HG03064 (cell line): ENCODE results near the gene ELFN2.
"Not testable (repeated sequence)": the region's sequence is repeated elsewhere in the genome, so short reads cannot be mapped to it uniquely, and the experiment has no call there.

Experiments
- ATAC-seq: cut with Tn5 transposase; IDR thresholded peaks from one replicate; pipeline ENCODE4 v1.9.1; 2021; ENCODE audit warnings: low read depth; ENCODE audit not compliant: unreplicated experiment

Gene ELFN2

GRCh38 chr22:37411655-37412054 is 15.6 kb downstream of the ELFN2 start:
- no peak for ATAC-seq

- no peak for ATAC-seq
These were observed 16.9 kb downstream of the ELFN2 start for GRCh38 chr22:37410174-37411055.

GRCh38 chr22:37409459-37410050 is 17.7 kb downstream of the ELFN2 start:
- ATAC-seq = no peak

DNA sequence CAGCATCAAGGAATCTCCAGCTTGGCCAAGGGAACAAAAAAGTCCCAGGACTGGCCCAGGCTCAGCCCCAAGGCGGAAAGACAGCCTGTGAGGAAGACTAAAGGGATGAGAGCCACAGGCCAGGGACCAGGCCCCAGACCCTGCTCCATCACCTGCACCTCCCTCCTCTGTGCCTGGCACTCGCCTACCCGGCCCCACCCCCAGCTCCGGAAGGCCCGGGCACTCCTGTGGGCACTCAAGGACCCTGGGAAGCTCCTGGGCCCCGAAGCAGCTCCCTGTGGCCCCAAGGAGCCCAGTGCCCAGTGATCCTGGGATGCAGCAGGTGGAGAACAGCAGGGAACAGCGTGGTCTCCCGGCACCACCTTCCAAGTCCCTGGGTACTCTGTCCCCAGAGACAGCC is 18.2 kb downstream of the ELFN2 start:
- no peak for ATAC-seq

- ATAC-seq = no peak
These were observed 19.4 kb downstream of the ELFN2 start for GRCh38 chr22:37407856-37408255.

GRCh38 chr22:37406441-37407235 is 20.6 kb downstream of the ELFN2 start:
- no peak for ATAC-seq

DNA sequence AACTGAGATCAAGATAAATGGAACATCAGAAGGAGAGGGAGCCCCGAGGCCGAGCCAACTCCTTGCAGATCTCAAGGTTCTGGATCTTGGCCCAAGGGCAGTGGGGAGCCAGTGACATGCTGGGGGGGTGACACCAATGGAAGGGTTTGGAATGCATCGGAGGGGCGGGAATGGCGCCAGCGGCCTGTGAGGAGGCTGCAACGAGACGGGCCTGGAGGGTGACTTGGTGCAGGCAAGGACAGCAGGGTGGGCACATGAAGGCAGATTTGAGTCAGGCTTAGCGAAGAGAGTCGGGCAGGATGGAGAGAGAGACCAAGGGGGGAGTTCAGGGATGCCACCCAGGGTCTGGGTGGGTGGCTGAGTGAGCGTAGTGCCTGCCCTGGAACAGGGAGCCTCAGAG is 23.2 kb downstream of the ELFN2 start:
- no peak for ATAC-seq

DNA sequence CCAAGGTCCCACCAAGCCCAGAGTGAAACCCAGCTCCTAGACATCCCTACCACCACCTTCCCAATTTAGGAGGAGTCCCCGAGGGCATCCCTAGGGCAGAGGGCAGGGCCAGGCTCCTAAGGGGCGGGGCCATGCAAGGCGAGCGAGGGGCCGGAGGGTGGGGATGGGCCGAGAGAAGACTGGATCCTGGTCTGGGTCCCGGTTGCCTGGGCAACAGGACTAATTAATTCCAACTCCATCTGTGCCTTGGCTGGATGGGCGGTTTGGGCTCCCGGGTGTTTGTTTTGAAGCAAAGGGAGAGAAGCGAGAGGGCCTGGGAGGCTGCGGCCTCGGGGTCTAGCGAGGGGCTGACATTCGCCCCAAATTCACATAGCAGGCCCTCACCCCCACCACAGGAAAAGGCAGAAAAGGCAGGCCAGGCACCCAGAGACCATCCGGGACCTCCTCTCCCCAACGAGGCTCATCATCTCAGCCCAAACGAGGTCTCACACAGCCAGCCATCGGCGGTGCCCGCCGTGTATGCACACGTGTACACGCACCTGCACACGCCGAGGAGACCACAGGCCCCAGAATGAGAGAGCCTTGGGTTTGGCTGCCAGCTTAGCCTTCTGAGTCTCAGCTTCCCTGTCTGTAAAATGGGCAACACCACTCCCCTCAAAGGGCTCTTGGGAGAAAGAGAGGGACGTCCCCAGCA is 23.9 kb downstream of the ELFN2 start:
- no peak for ATAC-seq

DNA sequence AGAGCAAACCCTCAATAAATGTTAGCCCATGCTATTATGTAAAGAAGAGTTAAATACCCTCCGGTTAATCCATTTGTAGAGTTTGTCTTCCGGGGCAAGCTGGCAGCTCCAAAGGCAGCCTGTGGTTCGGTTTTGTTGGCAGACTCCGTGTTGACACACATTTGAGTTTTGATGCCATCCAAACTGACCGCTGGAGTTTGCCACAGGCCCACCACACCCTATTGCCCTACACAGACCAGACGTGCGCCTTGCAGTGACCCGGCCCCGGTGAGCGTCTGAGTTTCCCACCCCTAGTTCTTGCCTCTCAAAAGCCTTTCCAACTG is 25.1 kb downstream of the ELFN2 start:
- ATAC-seq = no peak

DNA sequence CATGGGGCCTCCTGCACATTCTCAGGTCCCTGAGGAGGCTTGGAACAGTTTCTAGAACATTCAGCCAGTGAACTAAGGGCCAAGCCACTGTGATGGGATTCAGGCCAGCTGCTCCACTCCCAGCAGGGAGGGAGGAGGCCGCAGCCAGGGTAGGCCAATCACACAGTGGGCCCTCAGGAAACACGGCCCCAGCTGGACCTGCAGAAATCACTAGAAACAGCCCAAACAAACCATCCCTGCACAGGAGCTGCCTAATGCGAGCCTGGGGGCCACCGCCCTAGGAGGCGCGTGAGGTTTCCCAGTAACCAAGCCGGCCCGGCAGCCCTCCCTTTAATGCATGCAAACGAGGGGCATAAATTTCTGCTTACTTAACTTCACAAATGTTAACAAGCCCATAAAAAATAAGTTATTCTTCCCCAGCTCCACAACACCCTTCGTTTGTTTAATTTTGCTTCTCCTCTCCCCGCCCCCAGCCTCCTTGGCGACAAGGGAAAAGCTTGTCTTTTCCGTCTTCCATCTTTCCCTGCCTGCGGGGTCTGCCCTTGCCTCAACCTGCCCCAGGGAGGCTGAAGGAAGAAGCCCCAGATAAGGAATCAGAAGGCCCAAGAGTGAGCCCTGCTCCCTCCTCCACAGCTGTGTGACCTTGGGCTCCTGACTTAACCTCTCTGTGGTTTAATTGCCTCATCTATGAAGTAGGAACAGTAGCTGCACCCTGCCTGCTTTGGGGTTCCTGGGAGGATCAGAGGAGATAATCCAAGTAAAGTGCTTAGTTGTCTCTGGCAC is 25.7 kb downstream of the ELFN2 start:
- no peak for ATAC-seq

GRCh38 chr22:37400719-37401118 is 26.6 kb downstream of the ELFN2 start:
- no peak for ATAC-seq

- ATAC-seq = not testable (repeated sequence)
These were observed 27.8 kb downstream of the ELFN2 start for GRCh38 chr22:37399457-37399856.

DNA sequence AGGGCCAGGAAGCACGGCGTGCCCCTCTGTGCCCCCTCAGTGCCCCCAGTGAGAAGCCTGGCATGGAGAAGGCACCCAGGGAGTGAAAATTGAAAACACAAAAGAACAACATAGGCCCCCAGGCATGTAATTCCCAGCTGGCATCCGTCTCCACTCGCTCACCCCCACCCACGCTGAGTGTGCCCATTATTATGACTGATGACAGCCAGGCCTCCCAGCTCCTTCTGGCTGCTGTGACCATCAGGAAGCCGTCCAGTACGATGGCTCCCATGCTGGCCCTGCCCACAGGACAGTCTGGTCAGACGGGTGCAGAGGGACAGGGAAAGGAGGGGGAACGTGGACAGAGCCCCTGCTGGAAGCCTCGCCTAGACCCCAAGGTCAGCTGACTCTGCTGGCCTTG is 30.1 kb downstream of the ELFN2 start:
- ATAC-seq = no peak

DNA sequence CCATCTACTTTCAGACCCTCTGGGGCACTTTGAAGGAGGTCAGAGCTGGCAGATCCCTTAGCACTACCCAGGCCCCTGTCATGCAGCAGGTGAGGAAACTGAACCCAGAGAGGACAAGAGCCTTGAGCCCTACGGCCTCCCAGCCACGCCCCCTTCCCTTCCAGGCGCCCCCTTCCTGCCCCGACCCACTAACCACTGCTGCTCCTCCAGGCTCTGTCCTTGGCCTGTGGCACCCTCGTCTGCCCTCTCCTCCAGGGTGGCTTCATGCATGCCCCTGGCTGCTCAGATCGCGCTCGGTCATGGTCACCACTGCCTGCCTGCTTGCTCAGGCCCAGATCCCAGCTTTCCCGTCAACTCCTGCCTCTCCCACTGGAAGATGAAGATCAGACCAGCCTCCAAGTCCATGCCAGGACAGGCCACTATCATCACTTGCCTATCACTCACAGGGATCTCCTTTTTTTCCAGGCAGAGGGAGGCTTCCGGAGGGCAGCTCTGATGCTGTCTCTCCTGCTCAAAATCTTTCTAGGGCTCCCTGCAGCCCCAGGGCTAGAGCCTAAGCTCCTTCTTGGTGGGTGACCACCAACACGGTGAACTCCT is 30.7 kb downstream of the ELFN2 start:
- no peak for ATAC-seq

GRCh38 chr22:37394341-37394740 is 32.9 kb downstream of the ELFN2 start:
- ATAC-seq = no peak

GRCh38 chr22:37393746-37394145 is 33.5 kb downstream of the ELFN2 start:
- no peak for ATAC-seq

DNA sequence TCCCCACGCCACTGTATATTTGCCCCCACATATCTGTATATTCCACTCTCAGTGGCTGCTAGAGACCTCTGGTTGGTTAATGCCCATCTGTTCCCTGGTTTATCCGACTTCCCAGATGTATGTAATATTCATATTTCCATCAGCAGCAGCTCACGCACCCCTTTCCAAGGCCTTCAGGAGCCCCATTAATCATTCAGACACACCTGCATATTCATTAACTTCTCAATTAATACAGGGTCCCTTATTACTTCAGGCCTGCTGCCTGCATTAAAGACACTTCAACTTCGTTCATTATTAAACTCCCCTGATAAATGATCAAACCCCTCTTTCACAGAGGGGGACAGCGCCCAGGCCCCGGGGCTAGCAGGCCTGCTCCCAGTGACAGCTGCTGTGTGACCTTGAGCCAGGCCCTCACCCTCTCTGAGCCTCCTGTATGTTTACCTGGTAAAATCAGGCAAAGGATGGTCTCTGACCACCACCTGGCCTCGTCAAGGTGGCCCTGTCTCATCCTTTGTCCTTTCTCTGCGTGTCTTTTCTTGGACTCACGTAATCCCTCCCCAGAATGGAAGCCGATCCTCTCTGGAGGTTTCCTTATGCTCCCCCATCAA is 34.5 kb downstream of the ELFN2 start:
- ATAC-seq = no peak

GRCh38 chr22:37391702-37392101 is 35.6 kb downstream of the ELFN2 start:
- ATAC-seq = no peak

DNA sequence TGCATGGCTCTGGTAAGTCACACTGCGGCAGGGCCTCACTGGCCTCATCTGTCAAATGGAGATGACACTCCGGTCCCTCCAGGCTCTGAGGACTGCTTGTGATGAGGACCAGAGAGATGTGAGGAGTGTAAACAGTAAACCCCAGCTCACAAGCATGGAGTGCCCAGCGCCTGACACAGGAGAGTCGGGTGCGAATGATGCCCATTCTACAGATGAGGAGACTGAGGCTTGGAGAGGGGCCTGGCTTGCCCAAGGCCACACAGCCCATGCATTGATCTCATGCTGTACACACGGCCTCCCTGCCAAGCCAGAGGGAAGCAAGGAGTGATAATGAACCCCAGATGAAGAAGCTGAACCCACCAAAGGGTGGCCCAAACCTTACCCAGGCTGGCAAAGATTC is 37.2 kb downstream of the ELFN2 start:
- no peak for ATAC-seq
